ENCODE data around the gene GNPTG. TPM values are rescaled to one million over a fixed set of nuclear protein-coding genes. Genes with fewer than 3 reads are reported as not detected.

GNPTG gene
- total and polyA plus RNA-seq, 2 of the 8 experiments (the other 6 are each of a cell fraction or from before 2014, with no cell fraction given), result 26.2 to 51.2 TPM

DNA sequence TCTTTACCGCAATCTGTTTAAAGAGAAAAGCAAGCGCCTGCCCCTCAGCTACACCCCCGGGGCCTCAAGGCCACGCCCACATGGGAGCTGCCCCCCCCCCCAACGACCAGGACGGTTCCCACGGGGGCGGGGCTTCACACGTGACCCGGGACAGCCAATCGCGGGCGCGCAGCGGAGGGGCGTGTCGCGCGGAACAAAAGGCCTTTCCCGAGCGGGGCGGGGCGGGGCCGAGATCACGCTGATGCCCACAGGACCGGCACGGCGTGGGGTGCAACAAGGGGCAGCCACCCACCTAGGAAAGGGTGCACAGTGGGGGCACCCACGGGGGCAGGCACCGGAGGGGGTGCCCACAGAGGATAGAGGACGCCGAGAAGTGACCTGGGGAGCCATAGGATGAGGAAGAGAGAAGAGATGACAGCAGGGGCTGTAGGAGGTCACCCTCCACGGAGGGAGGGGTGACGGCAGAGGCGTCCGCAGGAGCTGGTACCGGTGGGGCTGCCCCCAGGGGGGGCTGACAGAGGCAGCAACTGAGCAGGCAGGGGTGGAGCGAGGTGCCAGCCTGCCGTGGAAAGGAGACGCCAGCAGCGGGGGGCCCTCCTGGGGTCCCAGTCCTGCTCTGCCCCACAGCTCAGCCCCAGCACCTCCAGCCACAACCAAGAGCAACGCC, 56.6 kb downstream of the GNPTG start:
- Histone ChIP-seq H4K8ac (ENCODE audit: extremely low read depth, insufficient read depth, low read length) (peak overlapping the region; percentile 51; the same call in 1 of the 2 replicates), H2BK120ac (replicated peaks; ENCODE audit: low read depth, low read length) (no peak overlapping the region), H4K20me1 (replicated peaks in 1 of 2; ENCODE audit: control insufficient read depth in 1 of 2, insufficient read depth in 2 of 2, low read length in 2 of 2) (peaks cover 2 to 18% of the 10 kb centered on the region in 2 experiments), H2BK20ac (ENCODE audit: low read length) (no peak overlapping the region), H3K4me2 (ENCODE audit: insufficient read depth in 1 of 2, low read depth in 2 of 2, low read length in 2 of 2) (peak overlapping the region; percentile 59 to 95), H3K14ac (ENCODE audit: insufficient read length) (no peak overlapping the region), H3K23ac (ENCODE audit: insufficient read length) (no peak overlapping the region), H3K4ac (replicated peaks; ENCODE audit: insufficient read length, low read depth, low read length) (no peak overlapping the region), H4K91ac (replicated peaks; ENCODE audit: insufficient read length, low read length) (no peak overlapping the region), H3K56ac (replicated peaks; ENCODE audit: insufficient read length, low read depth, low read length) (no peak overlapping the region), H2AFZ (ENCODE audit: low read length) (no peak overlapping the region), H3K27me3 (replicated peaks in 1 of 4; ENCODE audit: control insufficient read depth in 3 of 4, extremely low read depth in 1 of 4, insufficient read depth in 3 of 4, low read length in 3 of 4) (no peaks in the 10 kb centered on the region), H3K9ac (replicated peaks in 1 of 4; ENCODE audit: extremely low read depth in 1 of 4, low read depth in 3 of 4, low read length in 3 of 4) (peak overlapping the region in 1 of 4 experiments; percentile 32; a peak in 2 of 7 replicates), H3K36me3 (ENCODE audit: control insufficient read depth in 2 of 4, insufficient read depth in 4 of 4, low read length in 3 of 4) (no peaks in the 10 kb centered on the region; a peak in 3 of 8 replicates), H2BK15ac (ENCODE audit: low read length) (no peak overlapping the region), H4K5ac (ENCODE audit: insufficient read length, low read depth, low read length) (no peak overlapping the region), H3K4me1 (replicated peaks in 1 of 4; ENCODE audit: control insufficient read depth in 3 of 4, insufficient read depth in 4 of 4, low read length in 3 of 4) (no peaks in the 10 kb centered on the region), H3K4me3 (ENCODE audit: extremely low read depth in 1 of 4, insufficient read depth in 2 of 4, low read depth in 3 of 4, low read length in 4 of 4) (peak overlapping the region; percentile 54 to 76 (median 58)), H3K23me2 (ENCODE audit: low read depth, low read length) (peaks cover 2% of the 10 kb centered on the region; the same call in 1 of the 2 replicates), H3K27ac (ENCODE audit: low read depth, low read length) (no peak overlapping the region), H3K9me3 (ENCODE audit: insufficient read depth in 2 of 2, low read depth in 1 of 2, low read length in 1 of 2) (no peaks in the 10 kb centered on the region), H2AK5ac (ENCODE audit: low read depth, low read length) (no peak overlapping the region), H3K18ac (ENCODE audit: extremely low read depth, low read length) (no peak overlapping the region), H2BK12ac (ENCODE audit: low read depth, low read length) (no peak overlapping the region), H3K79me2 (ENCODE audit: control insufficient read depth in 1 of 2, insufficient read depth in 2 of 2, low read length in 2 of 2) (peaks cover 0 to 23% of the 10 kb centered on the region in 2 experiments; a peak in 2 of 4 replicates), H3K79me1 (ENCODE audit: low read depth, low read length) (peaks cover 9% of the 10 kb centered on the region; the same call in 1 of the 2 replicates), H2BK5ac (ENCODE audit: low read depth, low read length) (no peak overlapping the region)
- ChIA-PET POLR2A (ENCODE audit: partially characterized antibody) (interaction anchor here (0.5 to 1.5 kb wide), 7 partner anchors 10 to 42 kb away, joined by 3 to 6 read pairs (median 4); partner anchors contain the start of gene UQCC4), CTCF (ENCODE audit: partially characterized antibody) (interaction anchor here (0.6 to 1.6 kb wide), 7 partner anchors 29 to 715 kb away, joined by 3 to 10 read pairs (median 4); no protein-coding TSS in a partner anchor)
- DNase-seq (ENCODE audit: low read depth in 1 of 2, low spot score in 2 of 2) (peak; percentile 38 to 99), FAIRE-seq (no peak)
- 21% methylated on average over 12 of the region's 42 CpGs; no CpG with 5 or more reads in 1 of the 2 experiments for WGBS, 2 experiments (ENCODE audit: extremely low coverage in 1 of 2, insufficient coverage in 1 of 2, insufficient read length in 1 of 2, insufficient replicate concordance in 2 of 2, low coverage in 1 of 2, low lambda C conversion rate in 2 of 2, missing lambda C conversion rate in 1 of 2)
- TF ChIP-seq, protein P1, sequence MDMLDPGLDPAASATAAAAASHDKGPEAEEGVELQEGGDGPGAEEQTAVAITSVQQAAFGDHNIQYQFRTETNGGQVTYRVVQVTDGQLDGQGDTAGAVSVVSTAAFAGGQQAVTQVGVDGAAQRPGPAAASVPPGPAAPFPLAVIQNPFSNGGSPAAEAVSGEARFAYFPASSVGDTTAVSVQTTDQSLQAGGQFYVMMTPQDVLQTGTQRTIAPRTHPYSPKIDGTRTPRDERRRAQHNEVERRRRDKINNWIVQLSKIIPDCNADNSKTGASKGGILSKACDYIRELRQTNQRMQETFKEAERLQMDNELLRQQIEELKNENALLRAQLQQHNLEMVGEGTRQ (IDR thresholded peaks at IDR 0.05; ENCODE audit: low read length), result peak; percentile 92
- no peak for TF ChIP-seq BRCA1 (IDR thresholded peaks at IDR 0.05; ENCODE audit: low read depth, low read length)
- no peak for TF ChIP-seq TEAD4 (IDR thresholded peaks at IDR 0.05; ENCODE audit: low read depth, low read length)
- TF ChIP-seq MAFK (IDR thresholded peaks at IDR 0.05; ENCODE audit: low read depth, low read length), result no peak
- TF ChIP-seq SAP30 (IDR thresholded peaks at IDR 0.05; ENCODE audit: insufficient read depth, insufficient replicate concordance, low read length), result no peak
- 0 out of 4 replicates have a peak, but pooled peaks of 1 of the 2 experiments have one; percentile 12 for TF ChIP-seq SIN3A (conservative IDR thresholded peaks at IDR 0.05 in 1 of 2, IDR thresholded peaks at IDR 0.05 in 1 of 2; ENCODE audit: low read depth in 1 of 2, low read length in 2 of 2)
- TF ChIP-seq NRF1 (IDR thresholded peaks at IDR 0.05; ENCODE audit: low read depth, low read length), result no peak
- no peak for TF ChIP-seq CREB1 (IDR thresholded peaks at IDR 0.05)
- TF ChIP-seq, protein P2, sequence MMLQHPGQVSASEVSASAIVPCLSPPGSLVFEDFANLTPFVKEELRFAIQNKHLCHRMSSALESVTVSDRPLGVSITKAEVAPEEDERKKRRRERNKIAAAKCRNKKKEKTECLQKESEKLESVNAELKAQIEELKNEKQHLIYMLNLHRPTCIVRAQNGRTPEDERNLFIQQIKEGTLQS (IDR thresholded peaks at IDR 0.05; ENCODE audit: insufficient read depth, low read depth, low read length), result peak; percentile 79
- peak; percentile 63; the same call in 1 of the 2 replicates for TF ChIP-seq SP1 (IDR thresholded peaks at IDR 0.05; ENCODE audit: low read depth, low read length)
